Caki2 (cell line): ENCODE measurements around the gene FAM163B. TPM values are rescaled to one million over a fixed set of nuclear protein-coding genes. Genes with fewer than 3 reads are reported as not detected.
A peak's percentile ranks its signal among the peaks of the same experiment; 100 is the strongest.

ENCODE experiments used
- DNase-seq: peaks from one replicate; pipeline ENCODE4 v3.0.0-alpha.2; 2015; ENCODE audit warnings: low read depth
- in situ Hi-C: cut with HindIII; loops from 2 replicates; pipeline ENCODE4 v1.10.0; 2016; ENCODE audit warnings: low sequenced_read_pairs, low pct_unique_long_range_greater_than_20kb, mixed read lengths
- total RNA-seq: library from RNA; depleted of rRNA; stranded (reverse); fragments of >200 nt; shearing (Covaris generic); gene quantifications from 2 replicates; pipeline ENCODE4 v1.2.3, GENCODE V29; 2014; ENCODE audit warnings: low replicate concordance; rRNA removed

Gene FAM163B
- not detected in 2 replicates for total RNA-seq

DNA sequence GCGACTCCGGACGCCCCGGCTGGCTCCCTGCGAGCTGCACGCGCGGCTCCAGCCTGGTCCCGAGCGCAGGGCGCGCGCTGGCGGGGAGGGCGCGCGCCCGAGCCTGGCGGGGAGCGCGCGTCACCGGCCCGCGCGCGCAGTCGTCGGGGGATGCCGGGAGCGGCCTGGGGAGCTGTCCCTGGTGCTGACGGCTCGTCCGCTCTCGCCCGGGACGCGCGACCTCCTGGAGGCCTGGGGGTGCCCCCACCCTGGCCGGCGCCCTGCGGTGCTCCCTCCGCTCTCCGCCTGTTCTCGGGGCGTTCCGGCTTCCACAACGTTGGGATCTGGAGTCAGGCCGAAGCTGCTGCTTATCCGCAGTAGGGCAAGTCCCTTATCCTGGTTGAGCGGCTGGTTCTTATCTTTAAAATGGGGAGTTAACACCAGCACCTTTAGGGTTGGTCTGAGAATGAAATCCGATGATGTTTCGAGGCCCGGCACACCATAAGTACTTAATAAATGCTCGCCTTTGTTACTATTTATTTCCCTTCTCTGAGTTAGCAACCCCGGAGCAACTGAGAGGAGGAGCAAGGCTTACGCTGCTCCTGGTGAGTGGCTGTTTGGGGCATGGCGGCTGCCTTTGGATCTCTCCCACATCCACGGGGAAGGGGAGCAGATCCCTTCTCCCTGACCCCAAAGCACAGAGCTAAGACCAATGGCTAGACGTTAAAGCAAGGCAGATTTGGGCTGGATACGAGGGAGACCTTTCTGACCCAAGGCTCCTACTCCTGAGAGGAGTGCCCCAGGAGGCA is at the start of gene FAM163B:
Gene FAM163B (minus strand): TSS at position 79 of the 788 bp plus-strand sequence. CDS start 29,166 bp downstream, outside the sequence.
- in situ Hi-C loops = no loop called here
- peak; percentile 65 for DNase-seq

GRCh38 chr9:133657120-133657661 is 48.0 kb upstream of the FAM163B start:
- DNase-seq = peak; percentile 8
- in situ Hi-C loops = no loop called here

DNA sequence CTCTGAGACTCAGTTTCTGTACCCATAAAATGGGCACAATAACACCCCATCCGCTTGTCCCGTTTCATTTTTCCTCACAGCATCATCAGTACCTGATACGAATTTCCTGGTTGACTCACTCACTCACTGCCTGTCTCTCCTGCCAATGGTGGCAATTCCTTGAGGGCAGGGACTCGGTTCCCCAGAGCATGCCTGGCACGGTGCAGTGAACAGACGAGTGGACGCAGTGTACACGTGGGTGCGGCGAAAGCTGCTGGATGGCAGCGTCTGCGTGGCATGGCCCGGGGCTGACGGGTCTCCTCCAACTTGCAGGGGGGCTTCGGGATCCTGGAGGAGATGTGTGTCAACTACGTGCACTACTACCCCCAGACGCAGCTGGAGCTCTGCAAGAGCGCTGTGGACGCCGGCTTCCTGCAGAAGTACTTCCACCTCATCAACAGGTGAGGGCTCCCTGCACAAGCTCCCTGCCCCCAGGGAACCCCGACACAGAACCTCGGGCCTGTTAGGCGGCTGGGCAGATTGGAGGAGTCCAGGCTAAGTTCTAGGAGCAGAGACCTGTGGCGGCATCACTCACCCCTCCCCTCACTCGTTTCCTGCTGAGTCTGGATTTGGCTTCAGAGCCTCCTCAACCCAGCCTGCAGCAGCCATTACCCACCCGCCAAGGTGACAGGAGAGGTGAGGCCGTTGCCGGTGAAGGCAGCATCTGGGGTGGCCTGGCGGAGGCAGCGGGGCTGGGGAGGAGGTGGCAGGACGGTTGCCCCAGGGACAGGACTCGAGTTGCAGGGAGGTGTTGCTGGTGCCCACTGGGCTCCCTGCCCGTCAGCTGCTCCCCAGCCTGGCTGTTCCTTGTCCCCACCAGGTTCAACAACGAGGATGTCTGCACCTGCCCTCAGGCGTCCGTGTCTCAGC is 47.3 kb upstream of the FAM163B start:
- in situ Hi-C loops = no loop called here
- DNase-seq = no peak

GRCh38 chr9:133655701-133656100 is 46.5 kb upstream of the FAM163B start:
- DNase-seq = no peak
- in situ Hi-C loops = no loop called here

GRCh38 chr9:133654736-133655657 is 45.8 kb upstream of the FAM163B start:
- no peak for DNase-seq

DNA sequence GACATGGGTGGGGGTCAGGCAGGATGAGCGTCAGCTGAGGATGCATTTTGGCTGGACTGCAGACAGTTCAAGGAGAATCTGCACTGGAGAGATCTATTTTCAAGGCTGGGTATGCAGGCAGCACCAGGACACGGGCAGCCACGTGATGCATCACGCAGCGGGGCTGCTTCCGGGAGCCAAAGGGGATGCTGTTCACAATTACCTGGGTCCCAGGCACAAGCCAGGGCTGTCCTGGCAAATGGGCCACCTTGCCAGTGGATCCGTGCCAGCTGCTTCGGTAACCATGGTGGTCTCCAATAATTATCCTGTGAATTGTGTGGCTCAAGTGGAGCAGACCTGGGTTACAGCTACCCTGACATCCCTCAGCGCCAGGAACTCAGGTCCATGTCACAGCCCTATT is 44.4 kb upstream of the FAM163B start:
- in situ Hi-C loops = no loop called here
- DNase-seq = no peak

More at GRCh38 chr9:133654736-133655657, 45.8 kb upstream of the FAM163B start:
- in situ Hi-C loops = no loop called here

GRCh38 chr9:133650026-133650425 is 40.8 kb upstream of the FAM163B start:
- in situ Hi-C loops = no loop called here
- no peak for DNase-seq

DNA sequence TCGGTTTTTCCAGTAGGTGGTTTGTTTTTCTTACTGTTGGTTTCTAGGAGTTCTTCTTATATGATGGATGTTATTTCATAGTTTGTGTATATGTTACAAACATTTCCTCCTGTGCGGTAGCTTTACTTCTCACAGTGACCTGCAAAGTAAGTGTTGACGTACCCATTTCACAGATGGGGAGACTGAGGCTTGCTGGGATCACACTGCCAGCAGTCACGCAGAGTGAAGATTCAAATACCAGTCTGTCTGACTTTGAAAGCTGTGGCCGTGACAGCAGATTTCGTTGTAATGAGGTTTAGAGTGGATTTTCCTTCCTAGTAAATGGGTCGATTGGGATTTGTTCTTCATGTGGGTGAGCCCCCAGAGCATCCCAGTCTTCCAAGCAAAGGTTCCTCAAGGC is 40.0 kb upstream of the FAM163B start:
- in situ Hi-C loops = no loop called here
- no peak for DNase-seq

GRCh38 chr9:133647765-133648469 is 38.7 kb upstream of the FAM163B start:
- no peak for DNase-seq
- in situ Hi-C loops = no loop called here

- no peak for DNase-seq
- in situ Hi-C loops = no loop called here
Observed at GRCh38 chr9:133647148-133647547, 38.0 kb upstream of the FAM163B start.

- no peak for DNase-seq
- in situ Hi-C loops = no loop called here
Observed at GRCh38 chr9:133645021-133645765, 36.0 kb upstream of the FAM163B start.

DNA sequence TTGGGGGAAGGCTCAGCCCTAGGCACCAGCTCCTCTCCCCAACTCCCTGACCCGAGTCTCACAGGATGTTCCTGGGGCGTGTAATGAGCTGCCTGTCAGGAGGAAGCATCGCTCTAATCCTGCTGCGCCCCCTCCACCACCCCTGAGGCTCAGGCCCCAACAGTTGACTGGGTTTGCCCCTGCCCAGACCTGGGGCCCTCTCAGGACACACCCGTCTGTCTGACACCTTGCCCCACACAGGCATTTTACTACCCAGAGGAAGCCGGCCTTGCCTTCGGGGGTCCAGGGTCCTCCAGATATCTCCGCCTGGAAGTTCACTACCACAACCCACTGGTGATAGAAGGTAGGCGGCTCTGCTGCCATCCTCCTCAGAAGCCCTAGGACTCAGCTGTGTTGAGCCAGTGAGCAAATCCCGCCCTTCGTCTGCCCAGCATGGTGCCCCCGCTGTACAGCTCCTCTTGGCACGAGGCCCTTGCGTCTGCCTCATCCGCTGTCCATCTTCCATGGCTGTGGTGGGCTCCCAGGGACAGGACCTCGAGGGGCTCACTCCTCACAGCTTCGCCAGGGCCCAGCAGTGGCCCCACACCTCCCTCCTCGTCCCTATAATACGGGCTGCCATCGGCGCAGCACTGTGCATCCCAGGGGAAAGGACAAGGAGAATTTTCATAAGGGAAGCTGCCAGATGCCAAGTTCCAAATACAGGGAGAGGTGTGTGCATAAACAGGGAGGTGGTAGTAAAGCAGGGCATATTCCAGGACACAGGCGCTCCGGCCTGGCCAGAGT is 35.0 kb upstream of the FAM163B start:
- no peak for DNase-seq
- in situ Hi-C loops = no loop called here

DNA sequence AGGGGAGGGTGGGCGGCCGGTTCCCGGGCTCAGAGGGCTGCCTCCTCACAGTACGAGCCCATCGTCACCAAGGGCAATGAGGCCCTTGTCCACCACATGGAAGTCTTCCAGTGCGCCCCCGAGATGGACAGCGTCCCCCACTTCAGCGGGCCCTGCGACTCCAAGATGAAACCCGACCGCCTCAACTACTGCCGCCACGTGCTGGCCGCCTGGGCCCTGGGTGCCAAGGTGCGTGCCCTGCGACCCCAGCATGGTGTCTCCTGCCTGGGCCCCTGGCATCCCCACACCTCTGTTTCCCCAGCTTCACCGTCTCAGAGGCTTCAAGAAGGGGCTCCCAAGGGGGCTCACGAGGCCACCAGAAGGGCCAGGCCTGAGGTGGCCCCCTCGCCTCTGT is 34.2 kb upstream of the FAM163B start:
- in situ Hi-C loops = no loop called here
- no peak for DNase-seq

DNA sequence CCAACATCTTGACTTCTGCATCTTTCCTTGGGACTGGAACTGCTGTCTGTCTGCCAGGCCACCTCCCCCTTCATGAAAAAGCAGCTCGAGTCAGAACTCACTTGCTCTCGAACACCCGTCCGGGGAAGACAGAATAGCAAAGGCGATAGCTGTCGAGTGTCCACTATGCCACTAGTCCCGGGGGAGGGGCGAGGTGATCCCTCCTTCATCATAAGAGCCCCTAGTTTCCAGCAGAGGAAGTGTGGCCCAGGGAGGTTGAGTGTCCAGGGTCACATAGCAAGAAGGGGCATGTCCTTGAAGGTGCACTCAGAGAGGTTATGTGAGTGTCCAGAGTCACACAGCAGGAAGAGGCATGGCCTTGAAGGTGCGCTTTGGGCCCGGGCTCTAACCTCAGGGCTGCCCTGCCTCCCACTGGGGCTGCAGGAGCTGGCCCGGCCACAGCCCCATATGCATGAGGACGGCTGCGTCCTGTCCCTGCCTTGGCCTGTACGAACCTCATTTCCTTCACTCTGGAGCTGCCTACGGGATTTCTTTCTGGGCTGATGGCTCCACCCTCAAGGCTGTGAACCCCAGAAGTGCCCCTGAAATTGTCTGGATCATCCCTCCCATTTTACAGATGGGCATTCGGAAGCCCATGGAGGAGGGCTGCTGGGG is 33.6 kb upstream of the FAM163B start:
- in situ Hi-C loops = no loop called here
- no peak for DNase-seq

DNA sequence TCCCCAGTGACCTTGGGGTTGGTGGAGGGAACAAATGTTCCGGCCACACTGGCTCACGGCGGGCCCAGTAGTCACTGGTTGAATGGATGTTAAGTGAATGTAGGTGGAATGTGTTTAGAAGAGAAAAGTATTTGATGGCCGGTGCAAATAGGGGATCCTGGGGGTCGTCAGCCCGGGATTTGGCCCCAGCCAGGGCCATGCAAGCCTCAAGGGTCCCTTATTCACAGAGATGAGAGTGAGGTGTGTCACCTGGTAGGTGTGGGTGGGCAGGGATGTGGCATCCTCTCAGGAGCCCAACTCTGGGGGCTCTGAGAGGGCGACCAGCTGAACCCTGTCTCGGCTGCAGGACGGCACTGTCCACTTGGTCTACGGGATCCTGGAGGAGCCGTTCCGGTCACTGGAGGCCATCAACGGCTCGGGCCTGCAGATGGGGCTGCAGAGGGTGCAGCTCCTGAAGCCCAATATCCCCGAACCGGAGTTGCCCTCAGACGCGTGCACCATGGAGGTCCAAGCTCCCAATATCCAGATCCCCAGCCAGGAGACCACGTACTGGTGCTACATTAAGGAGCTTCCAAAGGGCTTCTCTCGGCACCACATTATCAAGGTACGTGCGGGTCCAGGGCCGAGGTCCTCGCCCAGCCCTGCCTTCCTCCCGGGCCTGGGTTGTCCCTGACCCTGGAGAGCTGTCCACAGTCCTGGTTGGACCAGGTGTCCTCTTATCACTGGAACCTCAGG is 32.8 kb upstream of the FAM163B start:
- in situ Hi-C loops = no loop called here
- no peak for DNase-seq
